Measurements from ENCODE around the gene COA8. TPM values are rescaled to one million over a fixed set of nuclear protein-coding genes. Genes with fewer than 3 reads are reported as not detected.
A peak's percentile ranks its signal among the peaks of the same experiment; 100 is the strongest.

Gene COA8
- total RNA-seq, 3 donors from 2014 or later (not counting 1 experiment from before 2014, with no cell fraction given) = 22.2 to 32.0 (median 24.9) TPM

DNA sequence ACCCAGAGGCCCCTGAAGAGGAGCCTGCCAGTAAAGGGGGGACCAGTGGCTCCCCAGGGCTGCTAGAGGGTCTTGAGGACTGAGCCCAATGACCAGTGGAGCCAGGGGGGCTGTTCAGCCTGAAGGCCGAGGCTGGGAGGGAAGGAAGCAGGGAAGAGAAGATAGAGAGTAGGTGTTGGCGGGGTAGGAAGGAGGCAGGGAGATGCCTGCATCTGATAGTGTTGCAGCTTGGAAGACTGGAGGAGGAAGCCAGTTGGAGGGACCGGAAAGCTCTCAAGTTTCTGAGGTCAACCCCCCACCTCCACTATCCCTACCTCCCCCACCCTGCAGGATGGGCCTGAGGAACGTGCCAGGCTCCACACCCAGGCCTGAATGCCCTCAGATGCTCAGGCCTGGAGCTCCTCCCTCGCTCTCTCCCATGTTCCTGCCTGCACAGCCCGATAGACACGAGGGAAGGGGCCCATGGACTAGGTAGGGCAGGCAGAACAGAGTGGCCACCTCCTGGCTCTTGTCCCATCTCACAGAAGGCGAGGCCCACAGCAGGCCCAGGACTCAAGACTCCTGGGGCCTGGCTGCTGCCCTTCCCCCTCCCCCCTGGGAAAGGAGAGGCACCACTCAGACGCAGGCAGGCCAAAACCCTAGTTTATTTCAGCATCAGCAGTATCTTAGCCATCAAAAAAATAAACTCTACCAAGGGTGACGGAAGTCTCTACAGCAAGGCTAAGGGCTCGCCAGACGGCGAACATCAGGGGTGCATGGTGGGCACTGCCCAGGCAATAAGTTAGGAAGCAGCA lies 43.5 kb upstream of the COA8 start:
- no peak overlapping the region for H3K27ac Mint-ChIP-seq

DNA sequence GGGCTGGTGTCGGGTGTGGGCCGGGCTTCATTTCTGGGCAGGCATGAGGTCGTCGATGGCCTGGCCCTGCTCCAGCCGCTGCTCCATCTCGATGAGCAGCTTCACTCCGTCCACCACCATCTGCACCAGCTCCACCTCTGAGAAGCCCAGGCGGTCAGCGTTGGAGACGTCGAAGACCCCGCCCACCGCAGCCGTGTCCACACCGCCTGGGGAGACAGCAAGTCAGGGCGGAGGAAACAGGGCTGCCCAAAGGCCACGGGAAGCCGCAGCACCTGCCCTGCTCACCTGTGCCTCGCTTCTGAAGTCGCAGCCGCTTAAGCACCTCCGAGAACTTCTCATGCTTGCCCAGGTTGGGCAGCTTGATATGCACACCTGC lies 42.9 kb upstream of the COA8 start:
- Histone ChIP-seq H3K27me3 (ENCODE audit: control insufficient read depth, insufficient read depth, low read length) (peaks cover 5% of the 10 kb centered on the region), H3K36me3 (ENCODE audit: control insufficient read depth, insufficient read depth, low read length) (no peaks in the 10 kb centered on the region), H3K27ac (ENCODE audit: low read length) (no peak overlapping the region), H3K4me3 (ENCODE audit: low read length) (no peak overlapping the region), H3K9me3 (ENCODE audit: control insufficient read depth, insufficient read depth, low read length) (no peaks in the 10 kb centered on the region), H3K4me1 (ENCODE audit: control insufficient read depth, insufficient read depth, low read length) (peaks cover 19% of the 10 kb centered on the region)
- ATAC-seq (no peak), DNase-seq (no peak)
- H3K9me3 Mint-ChIP-seq = no peaks in the 10 kb centered on the region
- H3K36me3 Mint-ChIP-seq = no peaks in the 10 kb centered on the region
- TF ChIP-seq, protein P1, sequence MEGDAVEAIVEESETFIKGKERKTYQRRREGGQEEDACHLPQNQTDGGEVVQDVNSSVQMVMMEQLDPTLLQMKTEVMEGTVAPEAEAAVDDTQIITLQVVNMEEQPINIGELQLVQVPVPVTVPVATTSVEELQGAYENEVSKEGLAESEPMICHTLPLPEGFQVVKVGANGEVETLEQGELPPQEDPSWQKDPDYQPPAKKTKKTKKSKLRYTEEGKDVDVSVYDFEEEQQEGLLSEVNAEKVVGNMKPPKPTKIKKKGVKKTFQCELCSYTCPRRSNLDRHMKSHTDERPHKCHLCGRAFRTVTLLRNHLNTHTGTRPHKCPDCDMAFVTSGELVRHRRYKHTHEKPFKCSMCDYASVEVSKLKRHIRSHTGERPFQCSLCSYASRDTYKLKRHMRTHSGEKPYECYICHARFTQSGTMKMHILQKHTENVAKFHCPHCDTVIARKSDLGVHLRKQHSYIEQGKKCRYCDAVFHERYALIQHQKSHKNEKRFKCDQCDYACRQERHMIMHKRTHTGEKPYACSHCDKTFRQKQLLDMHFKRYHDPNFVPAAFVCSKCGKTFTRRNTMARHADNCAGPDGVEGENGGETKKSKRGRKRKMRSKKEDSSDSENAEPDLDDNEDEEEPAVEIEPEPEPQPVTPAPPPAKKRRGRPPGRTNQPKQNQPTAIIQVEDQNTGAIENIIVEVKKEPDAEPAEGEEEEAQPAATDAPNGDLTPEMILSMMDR (IDR thresholded peaks at IDR 0.05) = no peak
- WGBS (ENCODE audit: insufficient coverage) = 89% methylated on average over 22 of the region's 22 CpGs
- H3K27me3 Mint-ChIP-seq (ENCODE audit: low read depth in 2 of 2) = peaks cover 0 to 6% of the 10 kb centered on the region in 2 donors
- intact Hi-C loops (cut with micrococcal nuclease) = loop anchor here (1.0 kb wide), 1 partner anchor 26 kb away; no protein-coding TSS in a partner anchor
- H3K4me3 Mint-ChIP-seq = peak overlapping the region; percentile 66
- H3K4me1 Mint-ChIP-seq = peaks cover 0 to 14% of the 10 kb centered on the region in 2 donors
- H3K27ac Mint-ChIP-seq = no peak overlapping the region

More for the DNA sequence above, 43.5 kb upstream of the COA8 start:
- H3K4me1 Mint-ChIP-seq = peaks cover 0 to 14% of the 10 kb centered on the region in 2 donors
- intact Hi-C loops (cut with micrococcal nuclease) = loop anchor here (1.0 kb wide), 1 partner anchor 27 kb away; no protein-coding TSS in a partner anchor
- no peak overlapping the region for H3K4me3 ChIP-seq (ENCODE audit: low read length)
- no peaks in the 10 kb centered on the region for H3K9me3 ChIP-seq (ENCODE audit: control insufficient read depth, insufficient read depth, low read length)
- no peaks in the 10 kb centered on the region for H3K9me3 Mint-ChIP-seq
- H3K4me1 ChIP-seq (ENCODE audit: control insufficient read depth, insufficient read depth, low read length) = peaks cover 19% of the 10 kb centered on the region
- H3K36me3 Mint-ChIP-seq = no peaks in the 10 kb centered on the region
- peaks cover 0 to 6% of the 10 kb centered on the region in 2 donors for H3K27me3 Mint-ChIP-seq (ENCODE audit: low read depth in 2 of 2)
- TF ChIP-seq, protein P1 (IDR thresholded peaks at IDR 0.05) = no peak
- H3K27ac ChIP-seq (ENCODE audit: low read length) = no peak overlapping the region
- peaks cover 5% of the 10 kb centered on the region for H3K27me3 ChIP-seq (ENCODE audit: control insufficient read depth, insufficient read depth, low read length)
- no peaks in the 10 kb centered on the region for H3K36me3 ChIP-seq (ENCODE audit: control insufficient read depth, insufficient read depth, low read length)
- DNase-seq (no peak), ATAC-seq (no peak)
- 42% methylated on average over 12 of the region's 13 CpGs for WGBS (ENCODE audit: insufficient coverage)
- H3K4me3 Mint-ChIP-seq = peak overlapping the region; percentile 66

DNA sequence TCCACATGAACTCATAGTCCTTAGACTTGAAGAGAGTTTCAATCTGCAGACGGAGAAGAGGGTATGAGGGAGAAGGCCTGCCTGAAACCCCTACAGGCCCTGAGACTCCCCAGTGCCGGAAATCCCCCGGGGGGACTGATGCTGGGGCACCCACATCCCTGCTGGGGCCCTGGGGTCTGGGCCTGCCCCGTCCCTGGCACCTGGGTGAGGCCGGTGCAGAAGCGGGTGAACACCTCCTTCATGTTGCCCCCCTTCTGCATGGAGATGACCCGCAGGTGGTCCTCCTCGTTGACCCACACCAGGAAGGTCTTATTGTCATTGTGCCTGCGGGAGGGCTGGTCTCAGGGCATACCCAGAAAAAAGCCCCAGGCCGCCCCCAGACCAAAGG lies 42.5 kb upstream of the COA8 start:
- DNase-seq = no peak
- no peak overlapping the region for H3K27ac Mint-ChIP-seq
- H3K4me1 ChIP-seq (ENCODE audit: control insufficient read depth, insufficient read depth, low read length) = peaks cover 19% of the 10 kb centered on the region
- H3K27me3 ChIP-seq (ENCODE audit: control insufficient read depth, insufficient read depth, low read length) = peaks cover 5% of the 10 kb centered on the region
- WGBS (ENCODE audit: insufficient coverage) = 74% methylated on average over 10 of the region's 10 CpGs
- H3K9me3 ChIP-seq (ENCODE audit: control insufficient read depth, insufficient read depth, low read length) = no peaks in the 10 kb centered on the region
- intact Hi-C loops (cut with micrococcal nuclease) = no loop called here
- no peaks in the 10 kb centered on the region for H3K36me3 ChIP-seq (ENCODE audit: control insufficient read depth, insufficient read depth, low read length)
- no peak overlapping the region for H3K4me3 ChIP-seq (ENCODE audit: low read length)
- H3K27me3 Mint-ChIP-seq (ENCODE audit: low read depth in 2 of 2) = peaks cover 0 to 6% of the 10 kb centered on the region in 2 donors
- ATAC-seq = no peak
- peak overlapping the region; percentile 35 for H3K4me3 Mint-ChIP-seq
- H3K27ac ChIP-seq (ENCODE audit: low read length) = no peak overlapping the region
- no peaks in the 10 kb centered on the region for H3K36me3 Mint-ChIP-seq
- H3K9me3 Mint-ChIP-seq = no peaks in the 10 kb centered on the region
- H3K4me1 Mint-ChIP-seq = peaks cover 0 to 14% of the 10 kb centered on the region in 2 donors
- TF ChIP-seq, protein P1 (IDR thresholded peaks at IDR 0.05) = no peak
